Mesenchymal stem cell (in vitro differentiated cells and primary cell): Measurements from ENCODE around the gene CRHBP.
"Not testable (repeated sequence)": the region's sequence is repeated elsewhere in the genome, so short reads cannot be mapped to it uniquely, and the experiment has no call there.

Source experiments
- DNase-seq: peaks from one replicate; pipeline ENCODE4 v3.0.0-alpha.2; 2013
- H2AFZ ChIP-seq: one replicate; pipeline ENCODE4 v1.6.1; 2013; ENCODE audit warnings: low read depth, mild to moderate bottlenecking, control low read depth, inconsistent platforms, low read length, moderate library complexity
- H2AK5ac ChIP-seq: 2 replicates; pipeline ENCODE4 v1.6.1; 2013; ENCODE audit warnings: low read length, moderate library complexity, mild to moderate bottlenecking, inconsistent platforms; ENCODE audit not compliant: severe bottlenecking
- H2BK120ac ChIP-seq: one replicate; pipeline ENCODE4 v1.6.1; 2013; ENCODE audit warnings: low read depth, mild to moderate bottlenecking, inconsistent platforms, low read length, moderate library complexity
- H2BK12ac ChIP-seq, 2 experiments: one replicate each; pipeline ENCODE4 v1.6.1; 2013; ENCODE audit warnings: inconsistent platforms in 2 of 2, low read length in 2 of 2, mild to moderate bottlenecking in 2 of 2, moderate library complexity in 2 of 2, control low read depth in 1 of 2
- H2BK15ac ChIP-seq: one replicate; pipeline ENCODE4 v1.6.1; 2013; ENCODE audit warnings: mild to moderate bottlenecking, low read depth, inconsistent platforms; ENCODE audit not compliant: poor library complexity, severe bottlenecking
- H2BK5ac ChIP-seq: 2 replicates; pipeline ENCODE4 v1.6.1; 2013; ENCODE audit warnings: low read depth, mild to moderate bottlenecking, low read length, control low read depth, inconsistent platforms; ENCODE audit not compliant: poor library complexity, severe bottlenecking
- H3K14ac ChIP-seq, 2 experiments: one replicate each; pipeline ENCODE4 v1.6.1; 2013; ENCODE audit warnings: inconsistent platforms in 2 of 2, low read length in 2 of 2, control low read depth in 1 of 2, mild to moderate bottlenecking in 1 of 2, moderate library complexity in 1 of 2
- H3K18ac ChIP-seq, 2 experiments: one replicate each; pipeline ENCODE4 v1.6.1; 2013; ENCODE audit warnings: inconsistent platforms in 2 of 2, low read length in 2 of 2, control low read depth in 1 of 2, low read depth in 1 of 2, mild to moderate bottlenecking in 1 of 2
- H3K23ac ChIP-seq, 2 experiments: one replicate each; pipeline ENCODE4 v1.6.1; 2013; ENCODE audit warnings: inconsistent platforms in 2 of 2, low read length in 2 of 2, mild to moderate bottlenecking in 2 of 2, moderate library complexity in 2 of 2, control low read depth in 1 of 2
- H3K27ac ChIP-seq: 2 replicates; pipeline ENCODE4 v1.5.1; 2013; ENCODE audit warnings: mild to moderate bottlenecking, moderate library complexity, low read length, control low read depth, inconsistent platforms; ENCODE audit not compliant: poor library complexity, severe bottlenecking
- H3K27me3 ChIP-seq, 2 experiments: 2 replicates each; pipeline versions ENCODE4 v1.6.1 to v1.7.0; 2013; ENCODE audit warnings: low read length in 2 of 2, mild to moderate bottlenecking in 2 of 2, moderate library complexity in 2 of 2, control low read depth in 1 of 2, inconsistent platforms in 1 of 2; ENCODE audit not compliant: control insufficient read depth in 1 of 2, insufficient read depth in 1 of 2
- H3K36me3 ChIP-seq, 2 experiments: 2 replicates each; pipeline versions ENCODE4 v1.6.1 to v1.7.0; 2013; ENCODE audit warnings: low read length in 2 of 2, control low read depth in 1 of 2, inconsistent platforms in 1 of 2, low read depth in 1 of 2, mild to moderate bottlenecking in 1 of 2; ENCODE audit not compliant: insufficient read depth in 2 of 2, control insufficient read depth in 1 of 2
- H3K4ac ChIP-seq, 2 experiments: one replicate each; pipeline ENCODE4 v1.6.1; 2013; ENCODE audit warnings: inconsistent platforms in 2 of 2, low read length in 2 of 2, mild to moderate bottlenecking in 2 of 2, moderate library complexity in 2 of 2, control low read depth in 1 of 2, low read depth in 1 of 2
- H3K4me1 ChIP-seq: 2 replicates; pipeline ENCODE4 v1.6.1; 2013; ENCODE audit warnings: low read depth, low read length, control low read depth; ENCODE audit not compliant: control insufficient read depth, insufficient read depth
- H3K4me2 ChIP-seq: 2 replicates; pipeline ENCODE4 v1.6.1; 2013; ENCODE audit warnings: low read length, mild to moderate bottlenecking, inconsistent platforms; ENCODE audit not compliant: poor library complexity, severe bottlenecking
- H3K4me3 ChIP-seq, 2 experiments: 2 replicates each; pipeline versions ENCODE4 v1.5.1 to v1.7.0; 2013; ENCODE audit warnings: low read length in 2 of 2, mild to moderate bottlenecking in 2 of 2, control low read depth in 1 of 2, low read depth in 1 of 2; ENCODE audit not compliant: insufficient read depth in 1 of 2
- H3K79me1 ChIP-seq: replicated peaks from 2 replicates; pipeline ENCODE4 v1.6.1; 2013; ENCODE audit warnings: mild to moderate bottlenecking, control low read depth, low read length, inconsistent platforms; ENCODE audit not compliant: poor library complexity, severe bottlenecking
- H3K9ac ChIP-seq: 2 replicates; pipeline ENCODE4 v1.7.0; 2013; ENCODE audit warnings: mild to moderate bottlenecking, low read length, moderate library complexity
- H3K9me3 ChIP-seq: 2 replicates; pipeline ENCODE4 v1.7.0; 2013; ENCODE audit warnings: mild to moderate bottlenecking, low read length; ENCODE audit not compliant: control insufficient read depth
- H4K8ac ChIP-seq: one replicate; pipeline ENCODE4 v1.6.1; 2013; ENCODE audit warnings: inconsistent platforms, mild to moderate bottlenecking, low read length, moderate library complexity
- H4K91ac ChIP-seq: one replicate; pipeline ENCODE4 v1.6.1; 2013; ENCODE audit warnings: mild to moderate bottlenecking, low read length, inconsistent platforms
- WGBS: methylation state at CpG from one replicate; pipeline ENCODE4 v1.1.7; 2013; ENCODE audit warnings: mixed read lengths; 5-methylcytosine and 5-hydroxymethylcytosine counted together

Gene CRHBP

DNA sequence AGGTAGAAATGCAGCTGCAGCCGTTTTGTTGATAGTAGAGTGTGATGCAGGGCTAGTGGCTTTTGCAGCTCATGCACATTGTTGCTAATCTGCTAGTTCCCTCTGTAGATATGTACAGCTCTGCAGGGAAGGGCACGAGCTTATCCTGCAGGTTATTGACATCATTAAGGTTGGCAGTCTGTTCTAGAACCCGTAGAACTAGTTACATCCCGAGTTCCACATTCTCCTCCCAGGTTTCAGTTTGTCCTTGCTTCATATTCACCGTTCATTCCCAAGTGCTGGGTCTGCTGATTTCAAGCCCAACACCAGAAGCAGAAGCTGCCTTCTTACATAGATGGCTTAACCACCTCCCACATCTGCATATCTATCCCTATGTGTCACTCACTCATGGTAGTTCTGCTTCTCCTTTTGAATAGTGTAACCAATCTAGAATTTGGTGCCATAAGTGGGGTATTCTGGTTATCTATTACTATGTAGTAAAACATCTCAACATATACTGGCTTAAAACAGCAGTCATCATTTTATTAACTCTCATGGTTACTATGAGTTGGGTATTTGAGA is 38.1 kb downstream of the CRHBP start:
- no peak overlapping the region for H3K9ac ChIP-seq
- H2AFZ ChIP-seq = no peak overlapping the region
- H2BK15ac ChIP-seq = no peak overlapping the region
- no peak overlapping the region for H3K4me2 ChIP-seq
- H2BK120ac ChIP-seq = no peak overlapping the region
- no peak overlapping the region for H4K8ac ChIP-seq
- H3K9me3 ChIP-seq = no peaks in the 10 kb centered on the region
- WGBS = 93% methylated on average over 5 of the region's 5 CpGs
- DNase-seq = no peak
- no peaks in the 10 kb centered on the region for H3K36me3 ChIP-seq
- H3K18ac ChIP-seq = no peak overlapping the region
- H3K79me1 ChIP-seq = no peaks in the 10 kb centered on the region
- no peaks in the 10 kb centered on the region for H3K27me3 ChIP-seq
- no peak overlapping the region for H3K4ac ChIP-seq
- H4K91ac ChIP-seq = no peak overlapping the region
- H3K23ac ChIP-seq = no peak overlapping the region
- H2BK5ac ChIP-seq = no peak overlapping the region
- no peak overlapping the region for H3K4me3 ChIP-seq
- no peak overlapping the region for H3K27ac ChIP-seq
- H2BK12ac ChIP-seq = no peak overlapping the region
- H3K14ac ChIP-seq = no peak overlapping the region
- H2AK5ac ChIP-seq = no peak overlapping the region
- H3K4me1 ChIP-seq = no peaks in the 10 kb centered on the region

DNA sequence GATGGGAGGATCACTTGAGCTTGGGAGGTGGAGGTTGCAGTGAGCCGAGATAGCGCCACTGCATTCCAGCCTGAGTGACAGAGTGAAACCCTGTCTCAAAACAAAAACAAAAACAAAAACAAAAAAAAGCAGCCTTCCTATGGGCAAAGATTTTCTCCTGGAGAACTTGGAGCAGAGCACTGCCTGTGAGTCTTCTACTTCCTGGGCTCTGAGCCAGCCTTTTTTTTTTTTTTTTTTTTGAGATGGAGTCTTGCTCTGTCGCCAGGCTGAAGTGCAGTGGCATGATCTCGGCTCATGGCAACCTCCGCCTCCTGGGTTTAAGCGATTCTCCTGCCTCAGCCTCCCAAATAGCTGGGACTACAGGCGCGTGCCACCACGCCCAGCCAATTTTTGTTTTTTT is 40.6 kb downstream of the CRHBP start:
- H3K36me3 ChIP-seq, H3K9ac ChIP-seq, H3K79me1 ChIP-seq, H4K91ac ChIP-seq, H3K18ac ChIP-seq, H2BK12ac ChIP-seq, H2BK5ac ChIP-seq, H3K4me3 ChIP-seq, H2AFZ ChIP-seq, DNase-seq, H3K14ac ChIP-seq, H3K9me3 ChIP-seq, H3K4ac ChIP-seq, H3K23ac ChIP-seq, H2AK5ac ChIP-seq, H3K4me2 ChIP-seq, H3K27me3 ChIP-seq, H4K8ac ChIP-seq, H2BK15ac ChIP-seq, H2BK120ac ChIP-seq, H3K4me1 ChIP-seq, H3K27ac ChIP-seq: not testable (repeated sequence)
- WGBS = 100% methylated on average over 7 of the region's 9 CpGs

DNA sequence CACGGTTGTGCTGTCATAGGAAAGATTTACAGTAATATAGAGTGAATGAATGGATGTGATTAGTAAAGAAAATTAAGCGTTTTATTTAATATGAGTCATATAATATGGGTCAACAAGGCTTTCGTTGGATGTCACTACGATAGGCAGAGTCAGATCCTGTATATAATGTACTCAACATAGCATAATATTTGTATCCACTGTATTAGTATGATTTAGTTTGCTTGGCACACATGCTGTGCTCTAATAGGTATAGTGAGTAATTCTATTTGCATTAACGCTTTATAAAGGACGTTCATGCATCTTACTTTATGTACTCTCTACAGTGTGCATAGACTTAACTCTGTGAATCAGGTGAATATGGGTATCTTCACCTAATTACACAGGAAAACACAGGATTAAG is 41.5 kb downstream of the CRHBP start:
- H2AK5ac ChIP-seq = no peak overlapping the region
- no peak overlapping the region for H4K91ac ChIP-seq
- H3K36me3 ChIP-seq = no peaks in the 10 kb centered on the region
- no peak for DNase-seq
- H3K4me3 ChIP-seq = no peak overlapping the region
- H3K79me1 ChIP-seq = no peaks in the 10 kb centered on the region
- 69% methylated on average over 1 of the region's 6 CpGs for WGBS
- no peaks in the 10 kb centered on the region for H3K4me1 ChIP-seq
- H2BK12ac ChIP-seq = no peak overlapping the region
- H2BK5ac ChIP-seq = no peak overlapping the region
- H3K14ac ChIP-seq = no peak overlapping the region
- H3K4ac ChIP-seq = no peak overlapping the region
- H2BK120ac ChIP-seq = no peak overlapping the region
- peaks cover 2% of the 10 kb centered on the region for H3K9me3 ChIP-seq
- no peak overlapping the region for H4K8ac ChIP-seq
- H3K18ac ChIP-seq = no peak overlapping the region
- no peak overlapping the region for H3K4me2 ChIP-seq
- H2AFZ ChIP-seq = no peak overlapping the region
- no peak overlapping the region for H2BK15ac ChIP-seq
- H3K27ac ChIP-seq = no peak overlapping the region
- no peak overlapping the region for H3K23ac ChIP-seq
- no peaks in the 10 kb centered on the region for H3K27me3 ChIP-seq
- no peak overlapping the region for H3K9ac ChIP-seq

DNA sequence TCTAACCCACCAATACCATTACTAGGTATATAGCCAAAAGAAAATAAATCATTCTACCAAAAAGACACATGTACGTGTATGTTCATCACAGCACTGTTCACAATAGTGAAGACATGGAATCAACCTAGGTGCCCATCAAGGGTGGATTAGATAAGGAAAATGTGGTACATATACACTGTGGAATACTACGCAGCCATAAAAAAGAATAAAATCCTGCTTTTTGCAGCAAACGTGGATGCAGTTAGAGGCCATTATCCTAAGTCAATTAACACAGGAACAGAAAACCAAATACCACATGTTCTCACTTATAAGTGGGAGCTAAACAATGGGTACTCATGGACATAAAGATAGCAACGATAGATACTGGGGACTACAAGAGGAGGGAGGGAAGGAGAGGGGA is 45.4 kb downstream of the CRHBP start:
- not testable (repeated sequence) for H2AFZ ChIP-seq, DNase-seq, H4K91ac ChIP-seq, H3K4ac ChIP-seq, H3K14ac ChIP-seq, H2BK120ac ChIP-seq, H3K18ac ChIP-seq, H2BK15ac ChIP-seq, H2AK5ac ChIP-seq, H3K4me2 ChIP-seq, H3K9me3 ChIP-seq, H3K27ac ChIP-seq, H2BK12ac ChIP-seq, H2BK5ac ChIP-seq, H3K36me3 ChIP-seq, H3K9ac ChIP-seq, H3K27me3 ChIP-seq, H3K23ac ChIP-seq, H3K4me3 ChIP-seq, H3K4me1 ChIP-seq, H4K8ac ChIP-seq, H3K79me1 ChIP-seq
- 100% methylated on average over 1 of the region's 4 CpGs for WGBS
